Parathyroid adenoma (tissue), 2 donors: ENCODE results near the gene CEP112.

Experiments used
- H2AFZ ChIP-seq: fragments of 300-600 bp; sonication (generic); one replicate; pipeline ENCODE4 v1.7.0; 2017; ENCODE audit warnings: antibody characterized with exemption, mild to moderate bottlenecking
- H3K27ac ChIP-seq: fragments of 300-600 bp; sonication (generic); one replicate; pipeline ENCODE4 v1.7.0; 2017
- H3K27me3 ChIP-seq: fragments of 300-600 bp; sonication (generic); one replicate; pipeline ENCODE4 v1.7.0; 2017; ENCODE audit warnings: low read length; ENCODE audit not compliant: control insufficient read depth, insufficient read depth
- H3K36me3 ChIP-seq: fragments of 300-600 bp; sonication (generic); one replicate; pipeline ENCODE4 v1.7.0; 2017; ENCODE audit warnings: low read length; ENCODE audit not compliant: control insufficient read depth, insufficient read depth
- H3K4me1 ChIP-seq: fragments of 300-600 bp; sonication (generic); one replicate; pipeline ENCODE4 v1.7.0; 2017; ENCODE audit warnings: control low read depth
- H3K4me2 ChIP-seq: fragments of 300-600 bp; sonication (generic); one replicate; pipeline ENCODE4 v1.7.0; 2017; ENCODE audit warnings: low read length
- H3K4me3 ChIP-seq: fragments of 300-600 bp; sonication (generic); one replicate; pipeline ENCODE4 v1.7.0; 2017; ENCODE audit warnings: low read depth, low read length
- H3K79me2 ChIP-seq: fragments of 300-600 bp; sonication (generic); one replicate; pipeline ENCODE4 v1.7.0; 2017; ENCODE audit warnings: control low read depth
- H3K9ac ChIP-seq: fragments of 300-600 bp; sonication (generic); one replicate; pipeline ENCODE4 v1.7.0; 2017; ENCODE audit warnings: mild to moderate bottlenecking
- H3K9me3 ChIP-seq: fragments of 300-600 bp; sonication (generic); one replicate; pipeline ENCODE4 v1.7.0; 2017; ENCODE audit warnings: low read length; ENCODE audit not compliant: control insufficient read depth
- CTCF ChIP-seq: fragments of 300-600 bp; sonication (generic); IDR thresholded peaks from one replicate; pipeline ENCODE4 v1.7.0; 2017; ENCODE audit warnings: antibody characterized with exemption, mild to moderate bottlenecking
- donor health status: primary hyperparathyroidism.

The CEP112 gene

GRCh38 chr17:66221343-66221742 lies 29.4 kb upstream of the CEP112 start:
- no peaks in the 10 kb centered on the region for H3K27me3 ChIP-seq

GRCh38 chr17:66220079-66220835 lies 28.3 kb upstream of the CEP112 start:
- Histone ChIP-seq H3K4me1 (no peaks in the 10 kb centered on the region), H3K79me2 (no peaks in the 10 kb centered on the region), H3K27ac (no peak overlapping the region), H3K9me3 (no peaks in the 10 kb centered on the region), H3K36me3 (no peaks in the 10 kb centered on the region), H2AFZ (no peak overlapping the region), H3K4me3 (no peak overlapping the region), H3K4me2 (no peak overlapping the region), H3K27me3 (no peaks in the 10 kb centered on the region), H3K9ac (no peak overlapping the region)
- TF ChIP-seq CTCF: no peak

More at GRCh38 chr17:66221343-66221742, 29.4 kb upstream of the CEP112 start:
- Histone ChIP-seq H2AFZ (no peak overlapping the region), H3K9me3 (no peaks in the 10 kb centered on the region), H3K27ac (no peak overlapping the region), H3K79me2 (no peaks in the 10 kb centered on the region), H3K36me3 (no peaks in the 10 kb centered on the region), H3K4me3 (no peak overlapping the region), H3K9ac (no peak overlapping the region), H3K4me2 (no peak overlapping the region), H3K4me1 (no peaks in the 10 kb centered on the region)
- TF ChIP-seq CTCF: no peak

GRCh38 chr17:66215529-66215911 lies 23.6 kb upstream of the CEP112 start:
- Histone ChIP-seq H2AFZ (peak overlapping the region; percentile 30), H3K36me3 (no peaks in the 10 kb centered on the region), H3K9ac (no peak overlapping the region), H3K27ac (no peak overlapping the region), H3K27me3 (no peaks in the 10 kb centered on the region), H3K4me3 (no peak overlapping the region), H3K79me2 (no peaks in the 10 kb centered on the region), H3K9me3 (no peaks in the 10 kb centered on the region), H3K4me2 (no peak overlapping the region), H3K4me1 (no peaks in the 10 kb centered on the region)
- no peak for TF ChIP-seq CTCF

- H3K36me3 ChIP-seq: no peaks in the 10 kb centered on the region
- TF ChIP-seq CTCF: no peak
- H2AFZ ChIP-seq: peak overlapping the region; percentile 30
- no peak overlapping the region for H3K4me2 ChIP-seq
- H3K27me3 ChIP-seq: no peaks in the 10 kb centered on the region
- H3K4me1 ChIP-seq: no peaks in the 10 kb centered on the region
- H3K9ac ChIP-seq: no peak overlapping the region
- H3K79me2 ChIP-seq: no peaks in the 10 kb centered on the region
- H3K9me3 ChIP-seq: no peaks in the 10 kb centered on the region
- no peak overlapping the region for H3K4me3 ChIP-seq
- no peak overlapping the region for H3K27ac ChIP-seq
Measured at GRCh38 chr17:66214884-66215528, 23.1 kb upstream of the CEP112 start.
